Right atrium auricular region (tissue), 2 donors: Measurements from ENCODE around the gene ITGA1. TPM values are rescaled to one million over a fixed set of nuclear protein-coding genes. Genes with fewer than 3 reads are reported as not detected.

ENCODE experiments used
- DNase-seq: peaks from one replicate; pipeline ENCODE4 v3.0.0-alpha.2; 2019; ENCODE audit warnings: low spot score
- H3K27ac ChIP-seq, 2 donors: fragments of 200-600 bp; sonication (generic); 1 replicate in 1 of 2; 2 replicates in 1 of 2; pipeline ENCODE4 v1.5.1; 2016 to 2019
- H3K27me3 ChIP-seq, 2 donors: fragments of 200-600 bp; sonication (generic); one replicate each; pipeline versions ENCODE4 v1.5.1 to v1.6.0; 2017 to 2019
- H3K36me3 ChIP-seq: fragments of 200-600 bp; sonication (generic); one replicate; pipeline ENCODE4 v1.5.1; 2016
- H3K4me1 ChIP-seq, 2 donors: fragments of 200-600 bp; sonication (generic); one replicate each; pipeline versions ENCODE4 v1.5.1 to v1.6.0; 2017 to 2019
- H3K4me3 ChIP-seq, 2 donors: fragments of 200-600 bp; sonication (generic); 1 replicate in 1 of 2; 2 replicates in 1 of 2; pipeline ENCODE4 v1.5.1; 2017 to 2019; ENCODE audit warnings: mild to moderate bottlenecking in 1 of 2, moderate library complexity in 1 of 2
- H3K9me3 ChIP-seq, 2 donors: fragments of 200-600 bp; sonication (generic); one replicate each; pipeline ENCODE4 v1.5.1; 2019
- CTCF ChIP-seq, 2 donors: fragments of 200-600 bp; sonication (generic); IDR thresholded peaks; one replicate each; pipeline ENCODE4 v1.5.1; 2019; ENCODE audit warnings: antibody characterized with exemption in 2 of 2
- total RNA-seq, 2 donors: library from RNA; depleted of rRNA; stranded (reverse); fragments of >200 nt; gene quantifications; one replicate each; pipeline ENCODE4 v1.1.0, GENCODE V29; 2016

The ITGA1 gene
- total RNA-seq, 2 donors from 2014 or later, result 13.2 to 26.8 TPM

GRCh38 chr5:52920929-52921328 is 133.2 kb downstream of the ITGA1 start:
- H3K36me3 ChIP-seq, result no peaks in the 10 kb centered on the region
- no peak overlapping the region for H3K27ac ChIP-seq
- no peak for TF ChIP-seq CTCF (IDR thresholded peaks at IDR 0.05)
- DNase-seq, result no peak
- H3K9me3 ChIP-seq, result no peaks in the 10 kb centered on the region
- H3K4me1 ChIP-seq, result no peaks in the 10 kb centered on the region
- H3K27me3 ChIP-seq, result no peaks in the 10 kb centered on the region
- no peak overlapping the region for H3K4me3 ChIP-seq

- Histone ChIP-seq H3K27ac (no peak overlapping the region), H3K9me3 (no peaks in the 10 kb centered on the region), H3K4me3 (no peak overlapping the region), H3K27me3 (no peaks in the 10 kb centered on the region), H3K36me3 (no peaks in the 10 kb centered on the region), H3K4me1 (no peaks in the 10 kb centered on the region)
- no peak for TF ChIP-seq CTCF (IDR thresholded peaks at IDR 0.05)
- DNase-seq, result no peak
Measured at GRCh38 chr5:52922384-52922783, 134.7 kb downstream of the ITGA1 start.

- Histone ChIP-seq H3K36me3 (no peaks in the 10 kb centered on the region), H3K9me3 (no peaks in the 10 kb centered on the region), H3K27me3 (no peaks in the 10 kb centered on the region), H3K4me3 (no peak overlapping the region), H3K4me1 (no peaks in the 10 kb centered on the region), H3K27ac (no peak overlapping the region)
- no peak for DNase-seq
- no peak for TF ChIP-seq CTCF (IDR thresholded peaks at IDR 0.05)
Measured at GRCh38 chr5:52924456-52924855, 136.7 kb downstream of the ITGA1 start.

- no peaks in the 10 kb centered on the region for H3K36me3 ChIP-seq
- H3K27ac ChIP-seq, result no peak overlapping the region
- no peaks in the 10 kb centered on the region for H3K27me3 ChIP-seq
- no peak for DNase-seq
- no peaks in the 10 kb centered on the region for H3K9me3 ChIP-seq
- no peak for TF ChIP-seq CTCF (IDR thresholded peaks at IDR 0.05)
- no peak overlapping the region for H3K4me3 ChIP-seq
- no peaks in the 10 kb centered on the region for H3K4me1 ChIP-seq
Measured at GRCh38 chr5:52925001-52925400, 137.3 kb downstream of the ITGA1 start.

GRCh38 chr5:52928689-52929088 is 141.0 kb downstream of the ITGA1 start:
- no peak overlapping the region for H3K4me3 ChIP-seq
- no peak overlapping the region for H3K27ac ChIP-seq
- H3K36me3 ChIP-seq, result no peaks in the 10 kb centered on the region
- TF ChIP-seq CTCF (IDR thresholded peaks at IDR 0.05), result no peak
- H3K27me3 ChIP-seq, result no peaks in the 10 kb centered on the region
- H3K4me1 ChIP-seq, result no peaks in the 10 kb centered on the region
- no peaks in the 10 kb centered on the region for H3K9me3 ChIP-seq
- DNase-seq, result no peak

GRCh38 chr5:52938226-52938625 is 150.5 kb downstream of the ITGA1 start:
- no peak for TF ChIP-seq CTCF (IDR thresholded peaks at IDR 0.05)
- Histone ChIP-seq H3K4me3 (no peak overlapping the region), H3K9me3 (no peaks in the 10 kb centered on the region), H3K36me3 (peaks cover 4% of the 10 kb centered on the region), H3K4me1 (no peaks in the 10 kb centered on the region), H3K27me3 (no peaks in the 10 kb centered on the region), H3K27ac (no peak overlapping the region)
- no peak for DNase-seq
